ENCODE measurements around the gene BARX2. TPM values are rescaled to one million over a fixed set of nuclear protein-coding genes. Genes with fewer than 3 reads are reported as not detected.

BARX2 gene
- total and polyA plus RNA-seq, 2 donors (not counting 3 experiments of a cell fraction or from before 2014, with no cell fraction given), result not detected

DNA sequence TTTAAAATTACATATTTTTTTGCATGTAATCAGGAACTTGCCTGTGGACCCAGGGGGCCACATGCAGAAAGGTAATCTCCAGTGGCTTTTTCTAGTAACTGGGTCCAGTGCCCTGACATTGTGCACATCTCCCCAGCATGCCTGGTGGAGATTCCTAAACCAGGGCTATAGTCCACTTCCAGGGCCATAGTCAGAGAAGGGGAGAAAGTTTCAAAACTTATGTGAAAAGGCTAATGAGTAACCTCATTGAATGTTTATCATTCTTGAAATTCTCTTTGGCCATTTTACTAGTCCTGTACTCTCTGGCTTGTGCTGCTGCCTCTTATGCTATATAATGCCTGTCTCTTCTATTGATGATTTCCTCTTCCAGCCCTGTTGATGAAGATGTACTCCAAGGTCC lies 47.8 kb downstream of the BARX2 start:
- H3K27ac ChIP-seq (ENCODE audit: insufficient read depth, low read depth, low read length), result no peak overlapping the region
- H3K27me3 ChIP-seq (ENCODE audit: control insufficient read depth in 2 of 2, insufficient read depth in 2 of 2, low read length in 2 of 2), result no peaks in the 10 kb centered on the region
- no peaks in the 10 kb centered on the region for H3K36me3 ChIP-seq (ENCODE audit: control insufficient read depth in 2 of 2, extremely low read depth in 1 of 2, insufficient read depth in 2 of 2, low read length in 2 of 2)
- POLR2A ChIA-PET, result no interaction called here
- no peaks in the 10 kb centered on the region for H3K9me1 ChIP-seq (replicated peaks; ENCODE audit: control insufficient read depth, extremely low read depth, insufficient read depth, low read length)
- no peaks in the 10 kb centered on the region for H3K4me1 ChIP-seq (ENCODE audit: control insufficient read depth, extremely low read depth, insufficient read depth, low read length)
- no peak for DNase-seq (ENCODE audit: low read depth, low spot score)
- H3K9me3 ChIP-seq (replicated peaks; ENCODE audit: control insufficient read depth, insufficient read depth, low read length), result no peaks in the 10 kb centered on the region
- dilution Hi-C loops (cut with MboI; ENCODE audit: extremely low pct_ligation_motif_present, low sequenced_read_pairs), result no loop called here
- H3K4me3 ChIP-seq (replicated peaks in 1 of 3; ENCODE audit: insufficient read depth in 1 of 3, low read depth in 1 of 3, low read length in 3 of 3), result no peak overlapping the region
- no peaks in the 10 kb centered on the region for H3K79me2 ChIP-seq (ENCODE audit: control insufficient read depth, insufficient read depth, low read length)
- no peak overlapping the region for H3K4me2 ChIP-seq (ENCODE audit: insufficient read depth, low read length)
- no peak for FAIRE-seq
- no peaks in the 10 kb centered on the region for H4K20me1 ChIP-seq (replicated peaks; ENCODE audit: control insufficient read depth, extremely low read depth, insufficient read depth, low read length)
- CTCF ChIA-PET, result no interaction called here
- intact Hi-C loops (cut with micrococcal nuclease), result no loop called here
- H2AFZ ChIP-seq (ENCODE audit: low read depth, low read length), result no peak overlapping the region
- no peak overlapping the region for H3K9ac ChIP-seq (replicated peaks; ENCODE audit: extremely low read depth, insufficient read depth, low read length)
- no TSS peak for BruUV-seq (replicated peaks)
- TF ChIP-seq MYC (IDR thresholded peaks at IDR 0.05; ENCODE audit: low read depth, low read length), result no peak
- TF ChIP-seq GATA2 (IDR thresholded peaks at IDR 0.05; ENCODE audit: insufficient read depth, insufficient read length, low read depth, low read length), result no peak
- TF ChIP-seq CTCF (IDR thresholded peaks at IDR 0.05; ENCODE audit: extremely low read depth in 1 of 2, insufficient read depth in 1 of 2, low read depth in 1 of 2, low read length in 2 of 2), result no peak
- no peak for TF ChIP-seq FOS (IDR thresholded peaks at IDR 0.05; ENCODE audit: borderline replicate concordance, insufficient read depth, low read length)
- TF ChIP-seq EZH2 (IDR thresholded peaks at IDR 0.05; ENCODE audit: borderline replicate concordance, low read depth, low read length, severe bottlenecking), result no peak
- TF ChIP-seq, protein P1, sequence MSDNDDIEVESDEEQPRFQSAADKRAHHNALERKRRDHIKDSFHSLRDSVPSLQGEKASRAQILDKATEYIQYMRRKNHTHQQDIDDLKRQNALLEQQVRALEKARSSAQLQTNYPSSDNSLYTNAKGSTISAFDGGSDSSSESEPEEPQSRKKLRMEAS (IDR thresholded peaks at IDR 0.05; ENCODE audit: insufficient read depth, insufficient read length), result no peak
- TF ChIP-seq POLR2AphosphoS5 (IDR thresholded peaks at IDR 0.05; ENCODE audit: insufficient read depth, low read depth, low read length), result no peak
- TF ChIP-seq JUN (IDR thresholded peaks at IDR 0.05; ENCODE audit: borderline replicate concordance, insufficient read depth, insufficient read length, low read depth), result no peak
- TF ChIP-seq POLR2A (IDR thresholded peaks at IDR 0.05; ENCODE audit: low read depth, low read length), result no peak

All from endothelial cell of umbilical vein (primary cell).